Upper lobe of right lung (tissue), 1 donor: ENCODE results near the gene JAKMIP2. TPM values are rescaled to one million over a fixed set of nuclear protein-coding genes. Genes with fewer than 3 reads are reported as not detected.

Experiments
- ATAC-seq: fragments of 200-7000 bp; cut with Tn5 transposase; one replicate; pipeline ENCODE4 v1.9.1; 2020; ENCODE audit warnings: mild to moderate bottlenecking, moderate library complexity
- DNase-seq: peaks from one replicate; pipeline ENCODE4 v3.0.0-alpha.2; 2020
- H3K27ac ChIP-seq: fragments of 200-600 bp; one replicate; pipeline ENCODE4 v1.8.0; 2022
- H3K27me3 ChIP-seq: fragments of 200-600 bp; one replicate; pipeline ENCODE4 v1.8.0; 2022; ENCODE audit warnings: mild to moderate bottlenecking
- H3K36me3 ChIP-seq: fragments of 200-600 bp; one replicate; pipeline ENCODE4 v1.8.0; 2022
- H3K4me1 ChIP-seq: fragments of 200-600 bp; one replicate; pipeline ENCODE4 v1.8.0; 2022
- H3K4me3 ChIP-seq: fragments of 200-600 bp; one replicate; pipeline ENCODE4 v1.8.0; 2022; ENCODE audit warnings: mild to moderate bottlenecking
- H3K9me3 ChIP-seq: fragments of 200-600 bp; one replicate; pipeline ENCODE4 v1.8.0; 2022
- intact Hi-C: fragments of 100-400 bp; cut with DNase I; formaldehyde crosslinking; loops from one replicate; pipeline ENCODE4 v1.11.0; 2022
- total RNA-seq: library from RNA; stranded (reverse); fragmentation: NEBNext Ultra II Directional; extraction: Animal tissue kit (Norgen Biotek cat#: 25700); gene quantifications from one replicate; pipeline ENCODE4 v1.2.1, GENCODE V29; 2021
- TF ChIP-seq, protein P1 (sequence below): fragments of 200-600 bp; IDR thresholded peaks from one replicate; pipeline ENCODE4 v1.8.0; 2022; ENCODE audit warnings: antibody characterized with exemption
- donor health status: DM: no; HTN: yes; CAD: no; lungs with severe emphysema.

The JAKMIP2 gene
- total RNA-seq, 1 donor from 2014 or later: 7.5 TPM

DNA sequence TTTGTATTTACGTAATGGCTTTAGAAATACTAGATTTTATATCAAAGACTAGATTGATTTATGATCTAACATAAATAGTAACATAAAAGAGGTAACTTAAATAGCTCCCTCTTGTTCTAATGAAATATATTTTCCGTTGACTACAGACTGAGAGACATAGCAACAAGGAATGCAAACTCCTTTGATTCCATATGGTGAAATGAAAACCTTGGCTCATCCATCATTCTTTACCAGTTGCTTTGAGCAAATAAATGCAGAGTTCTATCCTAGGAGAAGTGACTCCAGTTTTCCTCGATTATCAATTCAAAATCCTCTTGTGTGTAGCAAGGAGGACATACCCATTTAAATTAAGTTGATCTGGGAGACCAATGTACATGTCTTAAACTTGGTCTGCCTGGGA is 18.0 kb upstream of the JAKMIP2 start:
- H3K27ac ChIP-seq: no peak overlapping the region
- intact Hi-C loops: no loop called here
- H3K27me3 ChIP-seq: no peaks in the 10 kb centered on the region
- DNase-seq (no peak), ATAC-seq (no peak)
- H3K9me3 ChIP-seq: no peaks in the 10 kb centered on the region
- H3K4me3 ChIP-seq: no peak overlapping the region
- TF ChIP-seq, protein P1, sequence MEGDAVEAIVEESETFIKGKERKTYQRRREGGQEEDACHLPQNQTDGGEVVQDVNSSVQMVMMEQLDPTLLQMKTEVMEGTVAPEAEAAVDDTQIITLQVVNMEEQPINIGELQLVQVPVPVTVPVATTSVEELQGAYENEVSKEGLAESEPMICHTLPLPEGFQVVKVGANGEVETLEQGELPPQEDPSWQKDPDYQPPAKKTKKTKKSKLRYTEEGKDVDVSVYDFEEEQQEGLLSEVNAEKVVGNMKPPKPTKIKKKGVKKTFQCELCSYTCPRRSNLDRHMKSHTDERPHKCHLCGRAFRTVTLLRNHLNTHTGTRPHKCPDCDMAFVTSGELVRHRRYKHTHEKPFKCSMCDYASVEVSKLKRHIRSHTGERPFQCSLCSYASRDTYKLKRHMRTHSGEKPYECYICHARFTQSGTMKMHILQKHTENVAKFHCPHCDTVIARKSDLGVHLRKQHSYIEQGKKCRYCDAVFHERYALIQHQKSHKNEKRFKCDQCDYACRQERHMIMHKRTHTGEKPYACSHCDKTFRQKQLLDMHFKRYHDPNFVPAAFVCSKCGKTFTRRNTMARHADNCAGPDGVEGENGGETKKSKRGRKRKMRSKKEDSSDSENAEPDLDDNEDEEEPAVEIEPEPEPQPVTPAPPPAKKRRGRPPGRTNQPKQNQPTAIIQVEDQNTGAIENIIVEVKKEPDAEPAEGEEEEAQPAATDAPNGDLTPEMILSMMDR: no peak
- H3K4me1 ChIP-seq: peaks cover 13% of the 10 kb centered on the region
- no peaks in the 10 kb centered on the region for H3K36me3 ChIP-seq

DNA sequence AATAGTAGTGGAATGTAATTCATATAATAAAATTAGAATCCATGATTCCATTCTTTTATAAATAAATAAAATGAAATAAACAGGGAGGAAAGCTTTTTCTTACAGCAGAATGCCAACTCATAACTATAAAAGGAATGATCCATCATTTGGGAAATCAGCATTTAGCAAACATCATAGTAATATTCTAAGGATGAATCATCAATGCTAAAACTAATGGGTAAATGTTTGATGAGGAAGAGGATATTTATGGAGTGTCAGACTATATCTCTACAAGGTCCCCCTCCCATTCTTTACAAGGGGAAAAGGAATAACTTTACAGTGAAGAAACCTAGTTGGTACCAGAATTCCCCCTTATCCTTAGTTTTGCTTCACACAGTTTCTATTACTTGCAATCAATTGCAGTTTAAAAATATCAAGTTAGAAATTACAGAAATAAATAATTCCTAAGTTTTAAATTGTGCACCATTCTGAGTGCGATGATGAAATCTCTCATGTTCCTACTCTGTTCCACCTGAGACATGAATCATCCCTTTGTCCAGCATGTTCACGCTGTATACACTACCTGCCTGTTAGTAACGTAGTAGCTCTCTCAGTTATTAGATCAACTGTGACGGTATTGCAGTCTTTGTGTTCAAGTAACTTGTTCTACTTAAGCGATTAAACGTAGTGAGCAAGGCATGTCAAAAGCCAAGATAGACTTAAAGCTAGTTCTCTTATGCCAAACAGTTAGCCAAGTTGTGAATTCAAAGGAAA is 14.2 kb upstream of the JAKMIP2 start:
- Histone ChIP-seq H3K9me3 (no peaks in the 10 kb centered on the region), H3K36me3 (no peaks in the 10 kb centered on the region), H3K27ac (no peak overlapping the region), H3K4me1 (no peaks in the 10 kb centered on the region), H3K4me3 (no peak overlapping the region), H3K27me3 (no peaks in the 10 kb centered on the region)
- TF ChIP-seq, protein P1: no peak
- DNase-seq (no peak), ATAC-seq (no peak)
- intact Hi-C loops: no loop called here

DNA sequence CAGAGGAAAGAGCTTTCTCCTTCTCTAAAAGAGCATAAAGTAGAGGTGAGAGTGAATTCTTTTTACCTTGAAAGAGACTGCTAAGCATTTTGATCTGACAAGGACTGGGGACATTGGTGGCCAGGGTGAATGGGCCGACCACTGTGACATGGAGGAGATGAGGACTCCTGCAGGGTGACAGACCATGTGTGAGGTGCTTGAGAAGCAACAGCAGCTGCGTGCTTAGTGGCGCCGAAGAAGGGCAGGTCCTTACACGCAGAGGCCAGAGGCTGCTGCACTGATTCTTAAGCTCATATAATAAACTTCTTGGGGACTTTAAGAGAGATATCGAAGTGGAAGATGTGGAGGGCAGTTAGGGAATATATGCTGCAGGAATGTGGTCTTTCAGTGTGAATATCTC is 8.7 kb upstream of the JAKMIP2 start:
- Histone ChIP-seq H3K27me3 (no peaks in the 10 kb centered on the region), H3K4me1 (no peaks in the 10 kb centered on the region), H3K9me3 (no peaks in the 10 kb centered on the region), H3K4me3 (no peak overlapping the region), H3K27ac (no peak overlapping the region), H3K36me3 (no peaks in the 10 kb centered on the region)
- TF ChIP-seq, protein P1: no peak
- ATAC-seq (no peak), DNase-seq (no peak)
- intact Hi-C loops: no loop called here

DNA sequence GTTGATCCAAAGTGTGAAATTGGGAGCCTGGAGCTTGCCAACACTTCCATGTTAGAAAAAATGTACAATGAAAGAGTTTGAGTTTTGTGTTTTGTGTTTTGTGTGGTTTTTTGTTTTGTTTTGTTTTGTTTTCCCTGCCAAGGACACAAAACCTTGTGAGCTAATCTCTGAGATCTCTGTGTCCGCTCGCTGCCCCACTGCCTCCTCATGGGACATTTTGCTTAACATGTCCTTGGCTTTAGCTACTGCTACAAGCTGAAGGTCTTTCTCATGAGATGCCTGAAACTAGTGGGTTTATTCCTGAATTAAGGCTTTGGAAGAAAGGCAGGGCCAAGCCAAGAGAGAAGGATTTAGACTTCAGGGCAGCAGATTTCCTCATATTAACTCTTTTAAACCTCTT is 7.3 kb upstream of the JAKMIP2 start:
- ATAC-seq (no peak), DNase-seq (no peak)
- Histone ChIP-seq H3K36me3 (no peaks in the 10 kb centered on the region), H3K4me3 (no peak overlapping the region), H3K9me3 (no peaks in the 10 kb centered on the region), H3K27me3 (no peaks in the 10 kb centered on the region), H3K27ac (no peak overlapping the region), H3K4me1 (no peaks in the 10 kb centered on the region)
- TF ChIP-seq, protein P1: no peak
- intact Hi-C loops: no loop called here

DNA sequence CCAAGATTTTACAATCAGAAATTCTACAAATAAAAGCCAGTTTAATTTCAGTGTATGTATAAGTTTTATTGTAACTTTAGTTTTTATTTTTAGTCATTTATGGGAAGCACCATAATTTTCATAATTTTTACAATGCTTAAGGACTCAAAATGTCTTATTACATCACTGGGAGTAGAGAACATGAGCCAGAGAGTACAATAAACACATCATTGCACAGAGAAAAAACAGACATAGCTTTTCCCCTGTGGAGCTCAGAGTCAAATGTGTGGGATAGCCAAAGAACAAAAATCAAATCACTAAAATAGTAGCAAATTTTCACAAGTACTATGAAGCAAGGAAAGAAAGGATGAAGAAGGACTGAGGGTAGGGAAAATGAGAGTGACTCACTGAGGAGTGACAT is 5.5 kb upstream of the JAKMIP2 start:
- H3K4me3 ChIP-seq: no peak overlapping the region
- no peak for DNase-seq
- H3K4me1 ChIP-seq: no peaks in the 10 kb centered on the region
- H3K27ac ChIP-seq: no peak overlapping the region
- no peaks in the 10 kb centered on the region for H3K36me3 ChIP-seq
- no peaks in the 10 kb centered on the region for H3K27me3 ChIP-seq
- intact Hi-C loops: no loop called here
- H3K9me3 ChIP-seq: no peaks in the 10 kb centered on the region
- TF ChIP-seq, protein P1: no peak
- ATAC-seq: no peak

DNA sequence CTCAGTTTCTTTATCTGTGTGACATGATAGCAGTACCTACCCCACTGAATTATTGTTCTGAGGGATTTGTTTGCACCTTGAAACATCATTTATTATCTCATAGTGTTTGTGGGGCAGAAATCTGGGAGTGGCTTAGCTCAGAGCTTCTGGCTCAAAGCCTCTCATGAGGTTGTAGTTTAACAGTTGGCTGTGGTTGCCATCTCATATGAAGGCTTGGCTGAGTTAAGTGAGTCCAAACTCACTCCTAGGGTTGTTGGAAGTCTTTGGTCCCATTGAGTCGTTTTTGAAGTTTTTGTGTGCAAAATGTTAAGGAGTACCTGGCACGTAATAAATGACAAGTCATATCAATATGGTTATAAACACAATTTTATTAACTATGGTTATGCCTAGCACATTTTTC is 3.6 kb upstream of the JAKMIP2 start:
- no peaks in the 10 kb centered on the region for H3K36me3 ChIP-seq
- H3K9me3 ChIP-seq: no peaks in the 10 kb centered on the region
- ATAC-seq (no peak), DNase-seq (no peak)
- no peak overlapping the region for H3K27ac ChIP-seq
- no peak overlapping the region for H3K4me3 ChIP-seq
- peaks cover 4% of the 10 kb centered on the region for H3K27me3 ChIP-seq
- intact Hi-C loops: no loop called here
- TF ChIP-seq, protein P1: no peak
- H3K4me1 ChIP-seq: no peaks in the 10 kb centered on the region
